ENCODE measurements around the gene RAP1B. TPM values are rescaled to one million over a fixed set of nuclear protein-coding genes. Genes with fewer than 3 reads are reported as not detected.

RAP1B gene
- polyA plus RNA-seq, 1 donor (not counting 4 experiments of a cell fraction or from before 2014, with no cell fraction given): 274 TPM

- no peaks in the 10 kb centered on the region for H4K20me1 ChIP-seq (ENCODE audit: control insufficient read depth, extremely low read depth, insufficient read depth, low read length)
- H2AFZ ChIP-seq (ENCODE audit: control insufficient read depth, low read length): no peak overlapping the region
- no peak overlapping the region for H3K27ac ChIP-seq (ENCODE audit: control insufficient read depth, insufficient read depth, low read length)
- H3K4me3 ChIP-seq (ENCODE audit: control insufficient read depth in 2 of 3, extremely low read depth in 1 of 3, insufficient read depth in 2 of 3, low read depth in 1 of 3, low read length in 3 of 3): no peak overlapping the region
- H3K4me2 ChIP-seq (ENCODE audit: control insufficient read depth, extremely low read depth, insufficient read depth, low read depth, low read length): no peak overlapping the region
- no peak for DNase-seq (ENCODE audit: low read depth, low spot score)
- H3K36me3 ChIP-seq (ENCODE audit: control insufficient read depth in 2 of 2, extremely low read depth in 1 of 2, insufficient read depth in 2 of 2, low read length in 2 of 2): no peaks in the 10 kb centered on the region
- H3K27me3 ChIP-seq (ENCODE audit: control insufficient read depth, extremely low read depth, insufficient read depth, low read length): no peaks in the 10 kb centered on the region
- TF ChIP-seq CTCF (optimal IDR thresholded peaks at IDR 0.05 in 1 of 3, IDR thresholded peaks at IDR 0.05 in 1 of 3, conservative IDR thresholded peaks at IDR 0.05 in 1 of 3; ENCODE audit: extremely low read depth in 1 of 3, insufficient read depth in 2 of 3, low read length in 3 of 3) (no peak), EZH2 (IDR thresholded peaks at IDR 0.05; ENCODE audit: low read length) (no peak)
- dilution Hi-C loops (cut with MboI; ENCODE audit: extremely low pct_ligation_motif_present, low sequenced_read_pairs): no loop called here
- no peaks in the 10 kb centered on the region for H3K4me1 ChIP-seq (ENCODE audit: control insufficient read depth, extremely low read depth, insufficient read depth, low read length)
- H3K9me1 ChIP-seq (ENCODE audit: control insufficient read depth, extremely low read depth, insufficient read depth, low read length): no peaks in the 10 kb centered on the region
- H3K9me3 ChIP-seq (ENCODE audit: control insufficient read depth, low read depth, low read length): no peaks in the 10 kb centered on the region
- no peak overlapping the region for H3K9ac ChIP-seq (ENCODE audit: control insufficient read depth, extremely low read depth, insufficient read depth, low read length)
- no peaks in the 10 kb centered on the region for H3K79me2 ChIP-seq (ENCODE audit: control insufficient read depth, insufficient read depth, low read length)
- FAIRE-seq: no peak
These were observed 8.0 kb upstream of the RAP1B start for GRCh38 chr12:68602720-68603119.

- no peak for FAIRE-seq
- H3K36me3 ChIP-seq (ENCODE audit: control insufficient read depth in 2 of 2, extremely low read depth in 1 of 2, insufficient read depth in 2 of 2, low read length in 2 of 2): peaks cover 0 to 7% of the 10 kb centered on the region in 2 experiments
- H3K27me3 ChIP-seq (ENCODE audit: control insufficient read depth, extremely low read depth, insufficient read depth, low read length): no peaks in the 10 kb centered on the region
- DNase-seq (ENCODE audit: low read depth, low spot score): no peak
- H3K4me2 ChIP-seq (ENCODE audit: control insufficient read depth, extremely low read depth, insufficient read depth, low read depth, low read length): no peak overlapping the region
- H3K9ac ChIP-seq (ENCODE audit: control insufficient read depth, extremely low read depth, insufficient read depth, low read length): no peak overlapping the region
- no peaks in the 10 kb centered on the region for H3K9me1 ChIP-seq (ENCODE audit: control insufficient read depth, extremely low read depth, insufficient read depth, low read length)
- no peak overlapping the region for H3K4me3 ChIP-seq (ENCODE audit: control insufficient read depth in 2 of 3, extremely low read depth in 1 of 3, insufficient read depth in 2 of 3, low read depth in 1 of 3, low read length in 3 of 3)
- H3K79me2 ChIP-seq (ENCODE audit: control insufficient read depth, insufficient read depth, low read length): peaks cover 22% of the 10 kb centered on the region
- no peaks in the 10 kb centered on the region for H3K9me3 ChIP-seq (ENCODE audit: control insufficient read depth, low read depth, low read length)
- no peak for TF ChIP-seq EZH2 (IDR thresholded peaks at IDR 0.05; ENCODE audit: low read length)
- no peak for TF ChIP-seq CTCF (optimal IDR thresholded peaks at IDR 0.05 in 1 of 3, IDR thresholded peaks at IDR 0.05 in 1 of 3, conservative IDR thresholded peaks at IDR 0.05 in 1 of 3; ENCODE audit: extremely low read depth in 1 of 3, insufficient read depth in 2 of 3, low read length in 3 of 3)
- dilution Hi-C loops (cut with MboI; ENCODE audit: extremely low pct_ligation_motif_present, low sequenced_read_pairs): no loop called here
- peaks cover 5% of the 10 kb centered on the region for H4K20me1 ChIP-seq (ENCODE audit: control insufficient read depth, extremely low read depth, insufficient read depth, low read length)
- peaks cover 14% of the 10 kb centered on the region for H3K4me1 ChIP-seq (ENCODE audit: control insufficient read depth, extremely low read depth, insufficient read depth, low read length)
- no peak overlapping the region for H2AFZ ChIP-seq (ENCODE audit: control insufficient read depth, low read length)
- no peak overlapping the region for H3K27ac ChIP-seq (ENCODE audit: control insufficient read depth, insufficient read depth, low read length)
These were observed 2.5 kb upstream of the RAP1B start for GRCh38 chr12:68608191-68608590.
